GM12878 (cell line): ENCODE measurements around the gene ERO1B. TPM values are rescaled to one million over a fixed set of nuclear protein-coding genes. Genes with fewer than 3 reads are reported as not detected.

Experiments used
- ATAC-seq: fragments of 200-7000 bp; cut with Tn5 transposase; 3 replicates; pipeline ENCODE4 v1.9.1; 2020; ENCODE audit warnings: mild to moderate bottlenecking, moderate library complexity
- BruUV-seq: library from RNA; stranded (reverse); fragments of 400-500 nt; replicated peaks from 2 replicates; lab custom pipeline; 2021; lab: Mats Ljungman, UMichigan
- CTCF ChIA-PET: fragments of 300-600 bp; sonication (Branson Sonifier 250); formaldehyde crosslinking; extraction: SDS; loops from one replicate; lab custom pipeline; 2021; ENCODE audit warnings: inconsistent platforms; lab: Yijun Ruan, JAX
- POLR2A ChIA-PET: fragments of 350-600 bp; formaldehyde crosslinking; extraction: SDS; loops from one replicate; lab custom pipeline; 2021; ENCODE audit warnings: inconsistent platforms; lab: Charles Lee
- RAD21 ChIA-PET: fragments of 300-600 bp; sonication (Branson Sonifier 250); formaldehyde crosslinking; loops from one replicate; lab custom pipeline; 2023; ENCODE audit warnings: antibody characterized with exemption; ENCODE audit not compliant: unreplicated experiment; lab: Charles Lee
- SMC1A ChIA-PET: fragments of 300-600 bp; sonication (Branson Sonifier 250); formaldehyde crosslinking; loops from one replicate; lab custom pipeline; 2023; ENCODE audit not compliant: unreplicated experiment, uncharacterized antibody; lab: Charles Lee
- DNase-seq: peaks from one replicate; pipeline ENCODE4 v3.0.0-alpha.2; 2011; ENCODE audit warnings: low read depth, low spot score
- FAIRE-seq: peaks from 3 replicates; lab custom pipeline; 2011; peaks lifted over from hg19 to GRCh38; lab: Jason Lieb, UNC
- H2AFZ ChIP-seq: 2 replicates; pipeline ENCODE4 v1.6.0; 2011; ENCODE audit warnings: low read depth, low read length, control low read depth; ENCODE audit not compliant: control insufficient read depth
- H3K27ac ChIP-seq: 2 replicates; pipeline ENCODE4 v1.5.1; 2011; ENCODE audit warnings: control low read depth; ENCODE audit not compliant: control insufficient read depth, insufficient read depth
- H3K27me3 ChIP-seq, 2 experiments: replicated peaks in 1 of 2; 2 replicates each; pipeline versions ENCODE4 v1.6.0 to v1.6.1; 2011; ENCODE audit warnings: low read length in 1 of 2; ENCODE audit not compliant: control insufficient read depth in 2 of 2, insufficient read depth in 2 of 2
- H3K36me3 ChIP-seq, 2 experiments: 2 replicates each; pipeline ENCODE4 v1.5.1; 2011; ENCODE audit warnings: low read length in 1 of 2; ENCODE audit not compliant: control insufficient read depth in 2 of 2, insufficient read depth in 2 of 2
- H3K4me1 ChIP-seq: 2 replicates; pipeline ENCODE4 v1.6.1; 2011; ENCODE audit warnings: mild to moderate bottlenecking, low read length, moderate library complexity, mixed read lengths; ENCODE audit not compliant: control insufficient read depth, insufficient read depth
- H3K4me2 ChIP-seq: 2 replicates; pipeline ENCODE4 v1.6.0; 2011; ENCODE audit warnings: control low read depth; ENCODE audit not compliant: control insufficient read depth, insufficient read depth
- H3K4me3 ChIP-seq: fragments of 200-600 bp; sonication (generic); 2 replicates; pipeline ENCODE4 v1.5.1; 2016
- H3K79me2 ChIP-seq: 2 replicates; pipeline ENCODE4 v1.6.0; 2011; ENCODE audit warnings: low read length; ENCODE audit not compliant: control insufficient read depth, insufficient read depth
- H3K9ac ChIP-seq: 2 replicates; pipeline ENCODE4 v1.8.0; 2011; ENCODE audit warnings: low read length, control low read depth, mixed read lengths; ENCODE audit not compliant: control insufficient read depth, insufficient read depth
- H3K9me3 ChIP-seq: replicated peaks from 3 replicates; pipeline ENCODE4 v1.5.1; 2011; ENCODE audit warnings: mild to moderate bottlenecking, low read length; ENCODE audit not compliant: control insufficient read depth, insufficient read depth
- H4K20me1 ChIP-seq: 2 replicates; pipeline ENCODE4 v1.6.0; 2011; ENCODE audit not compliant: control insufficient read depth, insufficient read depth
- ATF2 ChIP-seq: IDR thresholded peaks from 2 replicates; pipeline ENCODE4 v1.6.1; 2012; ENCODE audit warnings: low read length, inconsistent platforms
- CBX3 ChIP-seq: fragments of 200-600 bp; sonication (generic); IDR thresholded peaks from 2 replicates; pipeline ENCODE4 v1.6.1; 2016; ENCODE audit warnings: low read depth, borderline replicate concordance
- MEF2B ChIP-seq: fragments of 450-650 bp; IDR thresholded peaks from 2 replicates; pipeline ENCODE4 v1.6.1; 2018; ENCODE audit warnings: mild to moderate bottlenecking, moderate library complexity; ENCODE audit not compliant: partially characterized antibody, poor library complexity, severe bottlenecking
- POU2F2 ChIP-seq: IDR thresholded peaks from 3 replicates; pipeline ENCODE4 v1.6.1; 2011; ENCODE audit warnings: low read depth, mild to moderate bottlenecking, low read length, borderline replicate concordance
- RBBP5 ChIP-seq: fragments of 200-600 bp; sonication (generic); conservative IDR thresholded peaks from 2 replicates; pipeline ENCODE4 v1.6.1; 2016
- SPI1 ChIP-seq: IDR thresholded peaks from 2 replicates; pipeline ENCODE4 v1.6.1; 2011; ENCODE audit warnings: low read depth, mild to moderate bottlenecking, low read length, moderate library complexity, borderline replicate concordance; ENCODE audit not compliant: insufficient read depth
- SREBF2 ChIP-seq: IDR thresholded peaks from 2 replicates; pipeline ENCODE4 v1.6.1; 2012; ENCODE audit warnings: mild to moderate bottlenecking, low read length
- SUZ12 ChIP-seq: fragments of 200-600 bp; sonication (generic); IDR thresholded peaks from one replicate; pipeline ENCODE4 v1.6.1; 2018; ENCODE audit warnings: antibody characterized with exemption, mild to moderate bottlenecking; ENCODE audit not compliant: unreplicated experiment
- WGBS: methylation state at CpG from one replicate; pipeline ENCODE4 v1.1.6; 2016; ENCODE audit warnings: low lambda C conversion rate; ENCODE audit not compliant: insufficient replicate concordance, insufficient coverage; ENCODE audit errors: missing lambda C conversion rate; 5-methylcytosine and 5-hydroxymethylcytosine counted together
- in situ Hi-C: fragments of 300-500 bp; cut with MboI; formaldehyde crosslinking; loops from 9 replicates; pipeline ENCODE4 v1.14.3; 2018; ENCODE audit warnings: mixed read lengths
- intact Hi-C: fragments of 100-400 bp; cut with micrococcal nuclease; formaldehyde crosslinking; loops from one replicate; pipeline ENCODE4 v1.14.2; 2022; ENCODE audit not compliant: unreplicated experiment
- polyA plus RNA-seq, 11 experiments: library from polyadenylated mRNA; depleted of rRNA in 4 of 11; unstranded in 6 of 11; stranded (reverse) in 5 of 11; fragments of >200 nt; fragmentation: Nextera tagmentation in 4 of 11; fragmentation: Illumina TruSeq in 1 of 11; extraction: Ambion mirVana in 4 of 11; extraction: Trizol in 1 of 11; gene quantifications; 1 replicate in 1 of 11; 2 replicates in 10 of 11; pipeline versions ENCODE4 v1.2.1 to v1.2.3, GENCODE V29; 2011 to 2016; ENCODE audit warnings: inconsistent platforms in 2 of 11, missing spikeins in 2 of 11, low read depth in 1 of 11
- total RNA-seq, 4 experiments: library from RNA; depleted of rRNA in 3 of 4; stranded (reverse); fragments of >200 nt in 3 of 4; fragmentation: Illumina TruSeq in 1 of 4; extraction: Trizol in 1 of 4; gene quantifications; 2 replicates each; pipeline versions ENCODE4 v1.2.1 to v1.2.3, GENCODE V29; 2013 to 2021
- TF ChIP-seq, protein P1 (sequence below): fragments of 450-650 bp; IDR thresholded peaks from 2 replicates; pipeline ENCODE4 v1.6.1; 2016; ENCODE audit warnings: mild to moderate bottlenecking

ERO1B gene
- total and polyA plus RNA-seq, 10 of the 15 experiments (the other 5 are each of a cell fraction or from before 2014, with no cell fraction given), result 9.0 to 30.9 (median 23.0) TPM

DNA sequence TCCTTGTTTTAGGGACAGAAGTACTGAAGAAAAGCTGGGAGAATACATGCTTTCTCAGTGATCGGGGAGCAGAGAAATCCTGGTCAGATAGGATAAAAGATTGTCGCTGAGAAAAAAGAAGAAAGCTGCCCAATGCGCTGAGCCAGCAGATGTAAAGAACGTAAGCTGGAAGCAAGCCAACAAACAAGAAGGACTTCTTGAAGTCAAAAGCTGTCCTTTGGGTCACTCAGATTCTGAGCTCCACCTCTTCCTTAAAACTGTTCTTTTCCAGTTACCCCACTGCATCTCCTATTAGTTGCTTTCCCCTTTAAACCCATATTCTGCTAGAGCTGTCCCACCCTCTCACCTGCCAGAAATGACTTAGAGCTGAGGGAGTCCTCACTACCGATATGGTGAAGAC is 74.6 kb downstream of the ERO1B start:
- SMC1A ChIA-PET, result interaction anchor here (0.9 to 1.5 kb wide), 3 partner anchors 12 to 45 kb away, joined by 3 to 5 read pairs (median 4); no protein-coding TSS in a partner anchor
- peaks cover 4 to 14% of the 10 kb centered on the region in 2 experiments; a peak in 3 of 4 replicates for H3K36me3 ChIP-seq
- no peaks in the 10 kb centered on the region for H4K20me1 ChIP-seq
- H2AFZ ChIP-seq, result no peak overlapping the region
- FAIRE-seq (no peak), DNase-seq (no peak), ATAC-seq (no peak)
- in situ Hi-C loops, result no loop called here
- intact Hi-C loops, result loop anchor here (10.0 kb wide), 1 partner anchor 102 kb away; no protein-coding TSS in a partner anchor
- TF ChIP-seq SPI1 (no peak), CBX3 (no peak), SREBF2 (no peak), MEF2B (no peak), POU2F2 (no peak), SUZ12 (no peak), ATF2 (no peak), RBBP5 (no peak)
- TF ChIP-seq, protein P1, sequence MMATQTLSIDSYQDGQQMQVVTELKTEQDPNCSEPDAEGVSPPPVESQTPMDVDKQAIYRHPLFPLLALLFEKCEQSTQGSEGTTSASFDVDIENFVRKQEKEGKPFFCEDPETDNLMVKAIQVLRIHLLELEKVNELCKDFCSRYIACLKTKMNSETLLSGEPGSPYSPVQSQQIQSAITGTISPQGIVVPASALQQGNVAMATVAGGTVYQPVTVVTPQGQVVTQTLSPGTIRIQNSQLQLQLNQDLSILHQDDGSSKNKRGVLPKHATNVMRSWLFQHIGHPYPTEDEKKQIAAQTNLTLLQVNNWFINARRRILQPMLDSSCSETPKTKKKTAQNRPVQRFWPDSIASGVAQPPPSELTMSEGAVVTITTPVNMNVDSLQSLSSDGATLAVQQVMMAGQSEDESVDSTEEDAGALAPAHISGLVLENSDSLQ, result no peak
- H3K4me1 ChIP-seq, result no peaks in the 10 kb centered on the region
- peaks cover 6% of the 10 kb centered on the region for H3K9me3 ChIP-seq
- no peak overlapping the region for H3K4me3 ChIP-seq
- H3K27me3 ChIP-seq, result no peaks in the 10 kb centered on the region
- CTCF ChIA-PET, result interaction anchor here (0.6 to 1.4 kb wide), 4 partner anchors 11 to 102 kb away, joined by 3 to 4 read pairs (median 4); no protein-coding TSS in a partner anchor
- no peak overlapping the region for H3K27ac ChIP-seq
- POLR2A ChIA-PET, result interaction anchor here (0.8 kb wide), 1 partner anchor 78 kb away, joined by 3 read pairs; no protein-coding TSS in a partner anchor
- no TSS peak for BruUV-seq
- RAD21 ChIA-PET, result no interaction called here
- H3K4me2 ChIP-seq, result no peak overlapping the region
- H3K9ac ChIP-seq, result no peak overlapping the region
- no peaks in the 10 kb centered on the region for H3K79me2 ChIP-seq
- 86% methylated on average over 4 of the region's 5 CpGs for WGBS
